ENCODE data around the gene KRT1. TPM values are rescaled to one million over a fixed set of nuclear protein-coding genes. Genes with fewer than 3 reads are reported as not detected.

Gene KRT1
- total and polyA plus RNA-seq, 2 experiments from 2014 or later: not detected

DNA sequence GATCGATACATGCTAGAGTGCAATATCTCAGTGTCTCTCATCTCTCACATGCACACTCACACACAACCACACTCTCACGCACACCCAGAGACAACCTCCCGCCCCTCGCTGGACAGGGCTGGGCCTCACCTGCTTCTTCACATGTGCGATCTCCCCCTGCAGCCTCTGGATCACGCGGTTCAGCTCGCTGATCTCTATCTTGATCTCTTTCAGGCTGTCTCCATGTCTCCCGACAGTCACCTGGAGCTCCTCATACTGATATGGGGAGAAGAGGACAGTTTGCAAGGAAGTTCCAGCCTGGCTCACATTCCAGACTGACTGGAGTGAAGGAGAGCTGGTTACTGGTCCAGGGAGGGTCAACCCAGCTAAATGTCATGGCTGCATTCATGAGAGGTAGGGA is 32.6 kb downstream of the KRT1 start:
- DNase-seq: no peak
- Histone ChIP-seq H3K9me2 (ENCODE audit: insufficient read depth) (no peaks in the 10 kb centered on the region), H3K4me3 (no peak overlapping the region), H2AFZ (no peak overlapping the region), H3K79me2 (ENCODE audit: insufficient read depth) (no peaks in the 10 kb centered on the region), H3K4me1 (ENCODE audit: insufficient read depth) (no peaks in the 10 kb centered on the region), H3K27me3 (replicated peaks; ENCODE audit: insufficient read depth) (peaks cover 44% of the 10 kb centered on the region), H3F3A (ENCODE audit: insufficient read depth) (no peaks in the 10 kb centered on the region), H3K4me2 (ENCODE audit: unreplicated experiment) (no peak overlapping the region), H3K27ac (no peak overlapping the region), H3K36me3 (ENCODE audit: low read depth) (no peaks in the 10 kb centered on the region), H3K9ac (no peak overlapping the region), H4K20me1 (ENCODE audit: insufficient read depth) (no peaks in the 10 kb centered on the region), H3K9me3 (ENCODE audit: low read depth) (no peaks in the 10 kb centered on the region)
- in situ Hi-C loops (cut with MboI): no loop called here
- TF ChIP-seq EZH2phosphoT487 (IDR thresholded peaks at IDR 0.05; ENCODE audit: insufficient read depth, low read depth) (no peak), EZH2 (IDR thresholded peaks at IDR 0.05; ENCODE audit: insufficient read depth, poor library complexity, severe bottlenecking) (no peak)
- 81 to 84% methylated on average over 9 of the region's 9 CpGs for WGBS, 2 experiments (ENCODE audit: low coverage in 1 of 2, low lambda C conversion rate in 2 of 2, missing lambda C conversion rate in 2 of 2)

DNA sequence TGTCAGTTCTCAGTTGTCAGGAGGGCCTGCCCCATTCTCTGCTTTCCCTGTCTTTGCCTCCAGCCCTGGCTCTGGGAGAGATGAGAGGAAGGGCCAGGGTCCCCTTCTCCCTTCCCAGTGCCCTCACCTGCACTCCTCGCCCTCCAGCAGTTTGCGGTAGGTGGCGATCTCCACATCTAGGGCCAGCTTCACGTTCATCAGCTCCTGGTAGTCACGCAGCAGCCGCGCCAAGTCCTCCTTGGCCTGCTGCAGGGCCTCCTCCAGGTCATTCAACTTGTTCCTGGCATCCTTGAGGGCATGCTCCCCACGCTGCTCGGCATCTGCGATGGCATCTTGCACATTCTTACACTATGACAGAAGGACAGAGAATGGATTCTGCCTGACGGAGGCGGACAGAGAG is 33.6 kb downstream of the KRT1 start:
- H3K27me3 ChIP-seq (replicated peaks; ENCODE audit: insufficient read depth): peaks cover 49% of the 10 kb centered on the region
- H3F3A ChIP-seq (ENCODE audit: insufficient read depth): no peaks in the 10 kb centered on the region
- no peaks in the 10 kb centered on the region for H3K9me3 ChIP-seq (ENCODE audit: low read depth)
- no peak overlapping the region for H2AFZ ChIP-seq
- no peak overlapping the region for H3K27ac ChIP-seq
- no peaks in the 10 kb centered on the region for H3K79me2 ChIP-seq (ENCODE audit: insufficient read depth)
- H3K4me3 ChIP-seq: no peak overlapping the region
- DNase-seq: no peak
- no peak overlapping the region for H3K4me2 ChIP-seq (ENCODE audit: unreplicated experiment)
- no peaks in the 10 kb centered on the region for H3K9me2 ChIP-seq (ENCODE audit: insufficient read depth)
- no peaks in the 10 kb centered on the region for H3K36me3 ChIP-seq (ENCODE audit: low read depth)
- WGBS, 2 experiments (ENCODE audit: low coverage in 1 of 2, low lambda C conversion rate in 2 of 2, missing lambda C conversion rate in 2 of 2): 61 to 67% methylated on average over 12 of the region's 12 CpGs
- H3K4me1 ChIP-seq (ENCODE audit: insufficient read depth): no peaks in the 10 kb centered on the region
- in situ Hi-C loops (cut with MboI): no loop called here
- TF ChIP-seq EZH2 (IDR thresholded peaks at IDR 0.05; ENCODE audit: insufficient read depth, poor library complexity, severe bottlenecking): no peak
- no peak for TF ChIP-seq EZH2phosphoT487 (IDR thresholded peaks at IDR 0.05; ENCODE audit: insufficient read depth, low read depth)
- H4K20me1 ChIP-seq (ENCODE audit: insufficient read depth): no peaks in the 10 kb centered on the region
- H3K9ac ChIP-seq: no peak overlapping the region

DNA sequence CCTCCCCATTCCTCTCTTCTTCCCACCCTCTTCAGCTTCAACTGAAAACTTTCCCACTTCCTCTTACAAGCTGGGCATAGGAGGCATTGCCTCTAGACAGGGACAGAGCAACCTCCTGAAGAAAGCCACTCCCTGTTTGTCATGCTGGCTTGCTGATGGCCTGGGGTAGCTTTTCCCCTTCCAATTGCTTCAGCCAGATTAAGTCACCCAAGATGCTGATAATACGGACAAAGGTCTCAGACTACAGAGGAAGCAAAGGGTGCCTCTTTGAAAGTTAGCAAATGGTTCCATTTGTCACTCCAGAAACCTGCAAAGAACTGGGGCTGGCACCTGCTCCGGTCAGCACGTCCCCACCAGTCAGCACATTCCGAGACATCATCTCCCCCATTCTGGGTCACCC is 34.2 kb downstream of the KRT1 start:
- TF ChIP-seq EZH2phosphoT487 (IDR thresholded peaks at IDR 0.05; ENCODE audit: insufficient read depth, low read depth): no peak
- TF ChIP-seq EZH2 (IDR thresholded peaks at IDR 0.05; ENCODE audit: insufficient read depth, poor library complexity, severe bottlenecking): no peak
- no peaks in the 10 kb centered on the region for H4K20me1 ChIP-seq (ENCODE audit: insufficient read depth)
- no peaks in the 10 kb centered on the region for H3F3A ChIP-seq (ENCODE audit: insufficient read depth)
- no peak overlapping the region for H2AFZ ChIP-seq
- no peak for DNase-seq
- H3K27me3 ChIP-seq (replicated peaks; ENCODE audit: insufficient read depth): peaks cover 56% of the 10 kb centered on the region
- no peaks in the 10 kb centered on the region for H3K4me1 ChIP-seq (ENCODE audit: insufficient read depth)
- no peak overlapping the region for H3K4me3 ChIP-seq
- no peak overlapping the region for H3K27ac ChIP-seq
- H3K36me3 ChIP-seq (ENCODE audit: low read depth): no peaks in the 10 kb centered on the region
- no peaks in the 10 kb centered on the region for H3K9me2 ChIP-seq (ENCODE audit: insufficient read depth)
- in situ Hi-C loops (cut with MboI): no loop called here
- H3K4me2 ChIP-seq (ENCODE audit: unreplicated experiment): no peak overlapping the region
- WGBS, 2 experiments (ENCODE audit: low coverage in 1 of 2, low lambda C conversion rate in 2 of 2, missing lambda C conversion rate in 2 of 2): 41 to 55% methylated on average over 4 of the region's 4 CpGs
- H3K9me3 ChIP-seq (ENCODE audit: low read depth): no peaks in the 10 kb centered on the region
- H3K9ac ChIP-seq: no peak overlapping the region
- H3K79me2 ChIP-seq (ENCODE audit: insufficient read depth): no peaks in the 10 kb centered on the region

DNA sequence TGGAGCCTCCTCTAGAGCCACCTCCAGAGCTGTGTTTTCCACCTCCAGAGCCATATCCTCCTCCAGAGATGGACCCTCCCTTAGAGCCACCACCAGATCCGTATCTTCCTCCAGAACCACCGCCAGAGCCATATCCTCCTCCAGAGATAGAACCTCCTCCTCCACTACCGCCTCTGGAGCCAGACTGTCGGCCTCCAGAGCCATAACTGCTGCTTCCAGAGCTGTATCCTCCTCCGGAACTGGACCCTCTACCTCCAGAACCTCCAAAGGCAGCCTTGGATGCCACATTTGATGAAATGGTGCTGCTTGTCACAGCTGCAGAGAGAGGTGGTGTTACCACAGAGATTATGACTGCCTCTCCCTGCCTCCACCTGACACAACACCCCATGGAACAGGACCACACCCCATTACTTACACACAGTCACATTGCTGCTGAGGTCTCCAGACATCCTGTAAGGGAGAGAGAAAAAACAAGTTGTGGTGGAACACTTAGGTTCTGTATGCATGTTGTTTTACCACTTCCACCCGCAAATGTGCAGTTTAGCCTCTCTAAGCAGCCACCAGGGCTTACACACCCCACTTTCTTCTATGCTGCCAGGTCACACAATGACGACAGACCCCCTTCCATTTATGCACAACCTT is 35.0 kb downstream of the KRT1 start:
- DNase-seq: no peak
- 51 to 55% methylated on average over 7 of the region's 7 CpGs for WGBS, 2 experiments (ENCODE audit: low coverage in 1 of 2, low lambda C conversion rate in 2 of 2, missing lambda C conversion rate in 2 of 2)
- Histone ChIP-seq H2AFZ (no peak overlapping the region), H3K4me3 (no peak overlapping the region), H3K79me2 (ENCODE audit: insufficient read depth) (no peaks in the 10 kb centered on the region), H4K20me1 (ENCODE audit: insufficient read depth) (no peaks in the 10 kb centered on the region), H3K9me3 (ENCODE audit: low read depth) (no peaks in the 10 kb centered on the region), H3K9ac (no peak overlapping the region), H3K4me1 (ENCODE audit: insufficient read depth) (no peaks in the 10 kb centered on the region), H3K27ac (no peak overlapping the region), H3K27me3 (replicated peaks; ENCODE audit: insufficient read depth) (peaks cover 56% of the 10 kb centered on the region), H3F3A (ENCODE audit: insufficient read depth) (no peaks in the 10 kb centered on the region), H3K9me2 (ENCODE audit: insufficient read depth) (no peaks in the 10 kb centered on the region), H3K36me3 (ENCODE audit: low read depth) (no peaks in the 10 kb centered on the region), H3K4me2 (ENCODE audit: unreplicated experiment) (no peak overlapping the region)
- no peak for TF ChIP-seq EZH2phosphoT487 (IDR thresholded peaks at IDR 0.05; ENCODE audit: insufficient read depth, low read depth)
- no peak for TF ChIP-seq EZH2 (IDR thresholded peaks at IDR 0.05; ENCODE audit: insufficient read depth, poor library complexity, severe bottlenecking)
- in situ Hi-C loops (cut with MboI): no loop called here

DNA sequence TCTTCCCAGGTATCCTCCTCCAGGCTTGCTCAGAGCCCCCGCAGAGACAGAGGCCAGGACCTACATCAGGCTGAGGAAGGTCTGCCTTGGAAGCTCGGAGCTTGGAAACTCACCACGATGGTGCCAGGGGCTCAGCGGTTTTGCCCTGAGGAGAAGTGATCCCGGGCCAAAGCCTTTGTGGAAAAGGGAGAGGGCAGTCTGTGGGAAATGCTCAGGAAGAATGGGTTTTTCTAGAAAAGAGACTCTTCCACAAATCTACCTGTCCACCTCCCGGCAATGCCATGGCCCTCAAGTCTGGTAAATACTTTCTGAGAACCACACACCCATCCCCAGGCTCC is 36.2 kb downstream of the KRT1 start:
- Histone ChIP-seq H2AFZ (no peak overlapping the region), H3K9me3 (ENCODE audit: low read depth) (no peaks in the 10 kb centered on the region), H3K36me3 (ENCODE audit: low read depth) (no peaks in the 10 kb centered on the region), H3K79me2 (ENCODE audit: insufficient read depth) (no peaks in the 10 kb centered on the region), H3K9me2 (ENCODE audit: insufficient read depth) (no peaks in the 10 kb centered on the region), H3F3A (ENCODE audit: insufficient read depth) (no peaks in the 10 kb centered on the region), H3K27me3 (replicated peaks; ENCODE audit: insufficient read depth) (peaks cover 58% of the 10 kb centered on the region), H3K9ac (no peak overlapping the region), H3K4me3 (no peak overlapping the region), H3K4me2 (ENCODE audit: unreplicated experiment) (no peak overlapping the region), H3K4me1 (ENCODE audit: insufficient read depth) (no peaks in the 10 kb centered on the region), H4K20me1 (ENCODE audit: insufficient read depth) (no peaks in the 10 kb centered on the region), H3K27ac (no peak overlapping the region)
- in situ Hi-C loops (cut with MboI): no loop called here
- WGBS, 2 experiments (ENCODE audit: low coverage in 1 of 2, low lambda C conversion rate in 2 of 2, missing lambda C conversion rate in 2 of 2): 47 to 56% methylated on average over 6 of the region's 6 CpGs
- TF ChIP-seq EZH2 (IDR thresholded peaks at IDR 0.05; ENCODE audit: insufficient read depth, poor library complexity, severe bottlenecking): no peak
- no peak for TF ChIP-seq EZH2phosphoT487 (IDR thresholded peaks at IDR 0.05; ENCODE audit: insufficient read depth, low read depth)
- no peak for DNase-seq

Measured in GM23248 (cell line).